ENCODE measurements around the gene OXCT1.

The OXCT1 gene

DNA sequence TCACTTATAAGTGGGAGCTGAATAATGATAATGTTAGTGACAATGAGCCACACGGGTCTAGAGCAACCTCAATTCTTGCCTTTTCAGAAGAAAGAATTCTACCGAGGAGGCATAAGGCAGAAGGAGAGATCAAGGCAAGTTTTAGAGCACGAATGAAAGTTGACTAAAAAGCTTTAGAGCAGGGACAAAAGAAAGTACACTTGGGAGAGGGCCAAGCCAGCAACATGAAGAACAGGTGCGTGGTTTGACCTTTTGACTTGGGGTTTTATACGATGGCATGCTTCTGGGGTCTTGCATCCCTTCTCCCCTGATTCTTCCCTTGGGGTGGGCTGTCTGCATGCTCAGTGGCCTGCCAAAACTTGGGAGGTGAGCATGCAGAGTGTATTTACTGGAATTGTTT is 12.5 kb upstream of the OXCT1 start:
- Histone ChIP-seq H3K4me3 (ENCODE audit: severe bottlenecking) (no peak overlapping the region), H3K36me3 (ENCODE audit: low read depth) (no peaks in the 10 kb centered on the region), H3K4me1 (ENCODE audit: insufficient read depth, poor library complexity, severe bottlenecking) (no peaks in the 10 kb centered on the region), H3K9me3 (ENCODE audit: severe bottlenecking) (peaks cover 10% of the 10 kb centered on the region), H3K27ac (ENCODE audit: poor library complexity, severe bottlenecking) (no peak overlapping the region), H3K27me3 (ENCODE audit: insufficient read depth, poor library complexity, severe bottlenecking) (no peaks in the 10 kb centered on the region)
- no peak for DNase-seq (ENCODE audit: low spot score)
- TF ChIP-seq, protein P1, sequence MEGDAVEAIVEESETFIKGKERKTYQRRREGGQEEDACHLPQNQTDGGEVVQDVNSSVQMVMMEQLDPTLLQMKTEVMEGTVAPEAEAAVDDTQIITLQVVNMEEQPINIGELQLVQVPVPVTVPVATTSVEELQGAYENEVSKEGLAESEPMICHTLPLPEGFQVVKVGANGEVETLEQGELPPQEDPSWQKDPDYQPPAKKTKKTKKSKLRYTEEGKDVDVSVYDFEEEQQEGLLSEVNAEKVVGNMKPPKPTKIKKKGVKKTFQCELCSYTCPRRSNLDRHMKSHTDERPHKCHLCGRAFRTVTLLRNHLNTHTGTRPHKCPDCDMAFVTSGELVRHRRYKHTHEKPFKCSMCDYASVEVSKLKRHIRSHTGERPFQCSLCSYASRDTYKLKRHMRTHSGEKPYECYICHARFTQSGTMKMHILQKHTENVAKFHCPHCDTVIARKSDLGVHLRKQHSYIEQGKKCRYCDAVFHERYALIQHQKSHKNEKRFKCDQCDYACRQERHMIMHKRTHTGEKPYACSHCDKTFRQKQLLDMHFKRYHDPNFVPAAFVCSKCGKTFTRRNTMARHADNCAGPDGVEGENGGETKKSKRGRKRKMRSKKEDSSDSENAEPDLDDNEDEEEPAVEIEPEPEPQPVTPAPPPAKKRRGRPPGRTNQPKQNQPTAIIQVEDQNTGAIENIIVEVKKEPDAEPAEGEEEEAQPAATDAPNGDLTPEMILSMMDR (IDR thresholded peaks at IDR 0.05; ENCODE audit: poor library complexity, severe bottlenecking) = no peak
- no peak for ATAC-seq (ENCODE audit: low read depth)

DNA sequence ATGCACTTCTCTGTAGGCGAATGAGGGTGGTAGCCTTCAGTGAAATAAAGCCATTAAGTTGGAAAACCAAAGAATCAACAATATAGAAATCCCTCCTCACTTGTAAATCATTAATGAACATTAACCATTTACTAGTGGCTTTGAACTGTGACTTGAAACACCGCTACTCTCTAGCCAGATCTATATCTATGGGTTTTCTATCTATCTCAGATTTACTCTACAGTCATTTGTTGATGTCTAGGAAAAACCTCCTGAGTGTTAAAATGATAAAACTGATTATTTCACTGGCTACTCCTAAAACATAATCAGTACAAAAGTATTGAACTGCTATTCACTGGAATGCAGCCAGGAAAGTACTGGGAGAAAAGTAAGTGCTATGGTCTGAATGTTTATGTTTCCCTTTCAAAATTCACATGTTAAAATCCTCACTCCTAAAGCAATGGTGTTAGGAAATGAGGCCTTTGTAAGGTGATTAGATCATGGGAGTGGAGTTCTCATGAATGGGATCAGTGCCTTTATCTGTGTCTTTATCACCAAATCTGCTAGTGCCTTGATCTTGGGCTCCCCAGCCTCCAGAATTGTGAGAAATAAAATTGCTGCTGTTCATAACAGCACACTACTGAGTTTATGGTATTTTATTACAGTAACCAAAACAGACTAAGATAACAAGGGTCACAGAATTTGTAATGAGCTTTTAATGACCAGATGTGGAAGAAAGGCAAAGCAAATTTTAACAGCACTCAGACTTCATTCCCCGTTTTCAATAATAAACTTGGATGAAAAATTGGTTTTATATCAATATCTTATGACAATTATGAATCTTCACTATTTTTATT is 8.6 kb upstream of the OXCT1 start:
- Histone ChIP-seq H3K27ac (ENCODE audit: poor library complexity, severe bottlenecking) (no peak overlapping the region), H3K4me3 (ENCODE audit: severe bottlenecking) (no peak overlapping the region), H3K4me1 (ENCODE audit: insufficient read depth, poor library complexity, severe bottlenecking) (no peaks in the 10 kb centered on the region), H3K36me3 (ENCODE audit: low read depth) (no peaks in the 10 kb centered on the region), H3K27me3 (ENCODE audit: insufficient read depth, poor library complexity, severe bottlenecking) (peaks cover 3% of the 10 kb centered on the region), H3K9me3 (ENCODE audit: severe bottlenecking) (no peaks in the 10 kb centered on the region)
- ATAC-seq (ENCODE audit: low read depth) (no peak), DNase-seq (ENCODE audit: low spot score) (no peak)
- TF ChIP-seq, protein P1 (IDR thresholded peaks at IDR 0.05; ENCODE audit: poor library complexity, severe bottlenecking) = no peak

DNA sequence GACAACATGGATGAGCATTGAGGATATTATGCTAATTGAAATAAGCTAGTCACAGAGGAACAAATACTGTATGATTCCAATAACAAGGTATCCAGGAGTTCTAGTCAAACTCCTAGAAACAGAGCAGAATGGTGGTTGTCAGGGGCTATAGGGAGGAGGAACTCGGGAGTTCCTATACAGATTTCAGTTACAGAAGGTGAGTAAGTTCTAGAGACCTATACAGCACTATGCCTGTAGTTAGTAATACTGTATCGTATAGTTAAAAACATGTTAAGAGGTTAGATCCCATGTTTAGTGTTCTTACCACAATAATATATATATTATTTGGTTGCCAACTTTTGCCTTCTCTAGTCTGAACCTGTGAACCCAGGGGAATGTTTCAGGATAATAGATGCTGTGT is 7.9 kb upstream of the OXCT1 start:
- H3K36me3 ChIP-seq (ENCODE audit: low read depth) = no peaks in the 10 kb centered on the region
- TF ChIP-seq, protein P1 (IDR thresholded peaks at IDR 0.05; ENCODE audit: poor library complexity, severe bottlenecking) = no peak
- no peak overlapping the region for H3K27ac ChIP-seq (ENCODE audit: poor library complexity, severe bottlenecking)
- DNase-seq (ENCODE audit: low spot score) (no peak), ATAC-seq (ENCODE audit: low read depth) (no peak)
- H3K9me3 ChIP-seq (ENCODE audit: severe bottlenecking) = no peaks in the 10 kb centered on the region
- no peaks in the 10 kb centered on the region for H3K4me1 ChIP-seq (ENCODE audit: insufficient read depth, poor library complexity, severe bottlenecking)
- no peak overlapping the region for H3K4me3 ChIP-seq (ENCODE audit: severe bottlenecking)
- H3K27me3 ChIP-seq (ENCODE audit: insufficient read depth, poor library complexity, severe bottlenecking) = peaks cover 3% of the 10 kb centered on the region

DNA sequence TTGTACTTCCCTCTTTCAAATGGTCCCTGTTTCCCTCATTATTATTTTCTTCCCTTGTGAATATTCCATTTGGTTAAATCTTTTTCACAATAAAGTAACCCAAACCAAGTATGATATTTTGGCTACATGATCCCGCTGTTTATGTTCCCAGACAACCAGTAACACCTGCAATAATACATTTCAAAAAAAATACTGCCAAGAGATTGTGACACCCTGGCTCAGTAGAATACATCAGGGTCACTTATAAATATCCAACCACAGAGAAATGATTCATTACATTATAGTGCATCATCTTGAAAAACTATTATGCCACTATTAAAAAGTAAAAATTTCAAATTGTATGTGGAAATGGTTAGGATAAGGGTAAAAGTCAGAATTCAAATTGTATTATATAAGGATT is 7.2 kb upstream of the OXCT1 start:
- TF ChIP-seq, protein P1 (IDR thresholded peaks at IDR 0.05; ENCODE audit: poor library complexity, severe bottlenecking) = no peak
- Histone ChIP-seq H3K27ac (ENCODE audit: poor library complexity, severe bottlenecking) (no peak overlapping the region), H3K4me3 (ENCODE audit: severe bottlenecking) (no peak overlapping the region), H3K9me3 (ENCODE audit: severe bottlenecking) (no peaks in the 10 kb centered on the region), H3K36me3 (ENCODE audit: low read depth) (no peaks in the 10 kb centered on the region), H3K27me3 (ENCODE audit: insufficient read depth, poor library complexity, severe bottlenecking) (peaks cover 3% of the 10 kb centered on the region), H3K4me1 (ENCODE audit: insufficient read depth, poor library complexity, severe bottlenecking) (no peaks in the 10 kb centered on the region)
- ATAC-seq (ENCODE audit: low read depth) (no peak), DNase-seq (ENCODE audit: low spot score) (no peak)

DNA sequence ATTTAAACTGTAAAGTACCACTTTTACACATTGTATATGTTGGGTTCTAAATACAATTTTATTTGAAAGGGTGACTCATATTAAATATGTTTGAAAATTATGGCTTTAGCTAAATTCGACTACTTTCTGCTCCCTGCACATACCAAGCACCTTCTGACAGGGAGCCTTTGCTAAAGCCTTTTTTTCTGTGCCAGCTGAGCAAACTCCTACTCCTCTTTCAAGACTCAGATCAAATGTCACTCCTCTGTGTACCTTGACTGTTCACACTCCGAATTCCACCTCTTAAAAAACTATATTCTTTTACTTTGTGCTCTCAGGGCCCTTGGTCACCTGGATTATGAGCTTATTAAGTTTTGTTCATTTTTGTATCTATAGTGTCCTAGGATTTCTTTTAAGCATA is 6.5 kb upstream of the OXCT1 start:
- DNase-seq (ENCODE audit: low spot score) = no peak
- TF ChIP-seq, protein P1 (IDR thresholded peaks at IDR 0.05; ENCODE audit: poor library complexity, severe bottlenecking) = no peak
- no peaks in the 10 kb centered on the region for H3K36me3 ChIP-seq (ENCODE audit: low read depth)
- no peak overlapping the region for H3K4me3 ChIP-seq (ENCODE audit: severe bottlenecking)
- peaks cover 3% of the 10 kb centered on the region for H3K27me3 ChIP-seq (ENCODE audit: insufficient read depth, poor library complexity, severe bottlenecking)
- H3K9me3 ChIP-seq (ENCODE audit: severe bottlenecking) = no peaks in the 10 kb centered on the region
- no peak for ATAC-seq (ENCODE audit: low read depth)
- H3K27ac ChIP-seq (ENCODE audit: poor library complexity, severe bottlenecking) = no peak overlapping the region
- no peaks in the 10 kb centered on the region for H3K4me1 ChIP-seq (ENCODE audit: insufficient read depth, poor library complexity, severe bottlenecking)

Measured in RWPE2 (cell line).